ENCODE data around the gene CACNA2D4. TPM values are rescaled to one million over a fixed set of nuclear protein-coding genes. Genes with fewer than 3 reads are reported as not detected.

The CACNA2D4 gene
- total RNA-seq, 4 donors from 2014 or later, result 10.1 to 16.2 (median 11.4) TPM

DNA sequence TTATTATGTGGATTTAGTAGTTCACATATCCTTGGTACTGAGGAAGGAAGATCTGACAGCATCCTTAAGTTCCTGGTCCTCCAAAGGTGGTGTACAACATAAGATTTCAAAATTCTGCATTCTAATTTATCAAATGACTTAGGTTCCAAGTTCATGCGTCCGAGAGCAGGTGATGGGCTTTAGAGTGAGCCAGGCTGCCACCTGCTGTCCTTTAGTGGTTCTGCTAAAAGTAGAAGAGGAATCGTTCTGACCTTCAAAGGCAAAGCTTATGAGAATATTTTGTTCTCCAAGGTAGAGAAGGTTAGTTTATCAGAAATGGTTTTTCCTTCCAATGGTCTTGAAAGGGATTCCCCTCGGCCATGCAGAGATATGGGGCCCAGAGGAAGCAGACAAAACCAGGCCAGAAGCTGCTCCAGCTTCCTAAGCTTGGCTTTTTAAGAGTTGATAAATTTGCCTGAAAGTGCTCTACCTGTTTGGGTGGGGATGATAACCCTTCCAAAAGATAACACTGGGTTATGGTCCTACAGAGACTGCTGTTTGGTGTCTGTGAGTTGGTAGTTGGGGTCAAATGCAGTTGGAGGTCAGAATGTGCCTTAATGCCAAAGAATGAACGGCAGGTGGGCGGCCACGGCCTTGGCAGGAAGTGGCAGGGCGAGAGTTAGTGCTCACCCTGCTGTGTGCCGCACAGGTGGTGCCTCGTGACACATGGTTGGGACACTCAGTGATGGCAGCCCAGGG lies 127.2 kb downstream of the CACNA2D4 start:
- H3K27me3 ChIP-seq, result no peaks in the 10 kb centered on the region
- peaks cover 0 to 59% (median 15%) of the 10 kb centered on the region in 4 donors for H3K4me1 ChIP-seq
- peak; percentile 64 to 84 for DNase-seq (ENCODE audit: low spot score in 2 of 2)
- H3K27ac ChIP-seq, result peak overlapping the region; percentile 28 to 94 (median 37)
- no peak overlapping the region for H3K4me3 ChIP-seq
- 36 to 41% methylated on average over 10 of the region's 10 CpGs for WGBS, 2 donors
- H3K9me3 ChIP-seq, result no peaks in the 10 kb centered on the region
- peaks cover 0 to 20% (median 0%) of the 10 kb centered on the region in 3 donors for H3K36me3 ChIP-seq
- TF ChIP-seq, protein P1, sequence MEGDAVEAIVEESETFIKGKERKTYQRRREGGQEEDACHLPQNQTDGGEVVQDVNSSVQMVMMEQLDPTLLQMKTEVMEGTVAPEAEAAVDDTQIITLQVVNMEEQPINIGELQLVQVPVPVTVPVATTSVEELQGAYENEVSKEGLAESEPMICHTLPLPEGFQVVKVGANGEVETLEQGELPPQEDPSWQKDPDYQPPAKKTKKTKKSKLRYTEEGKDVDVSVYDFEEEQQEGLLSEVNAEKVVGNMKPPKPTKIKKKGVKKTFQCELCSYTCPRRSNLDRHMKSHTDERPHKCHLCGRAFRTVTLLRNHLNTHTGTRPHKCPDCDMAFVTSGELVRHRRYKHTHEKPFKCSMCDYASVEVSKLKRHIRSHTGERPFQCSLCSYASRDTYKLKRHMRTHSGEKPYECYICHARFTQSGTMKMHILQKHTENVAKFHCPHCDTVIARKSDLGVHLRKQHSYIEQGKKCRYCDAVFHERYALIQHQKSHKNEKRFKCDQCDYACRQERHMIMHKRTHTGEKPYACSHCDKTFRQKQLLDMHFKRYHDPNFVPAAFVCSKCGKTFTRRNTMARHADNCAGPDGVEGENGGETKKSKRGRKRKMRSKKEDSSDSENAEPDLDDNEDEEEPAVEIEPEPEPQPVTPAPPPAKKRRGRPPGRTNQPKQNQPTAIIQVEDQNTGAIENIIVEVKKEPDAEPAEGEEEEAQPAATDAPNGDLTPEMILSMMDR (IDR thresholded peaks at IDR 0.05), result peak; percentile 64 to 92 (median 76)
- TF ChIP-seq POLR2A (IDR thresholded peaks at IDR 0.05), result no peak
- TF ChIP-seq EP300 (IDR thresholded peaks at IDR 0.05), result peak in 1 of 2 donors; percentile 69

DNA sequence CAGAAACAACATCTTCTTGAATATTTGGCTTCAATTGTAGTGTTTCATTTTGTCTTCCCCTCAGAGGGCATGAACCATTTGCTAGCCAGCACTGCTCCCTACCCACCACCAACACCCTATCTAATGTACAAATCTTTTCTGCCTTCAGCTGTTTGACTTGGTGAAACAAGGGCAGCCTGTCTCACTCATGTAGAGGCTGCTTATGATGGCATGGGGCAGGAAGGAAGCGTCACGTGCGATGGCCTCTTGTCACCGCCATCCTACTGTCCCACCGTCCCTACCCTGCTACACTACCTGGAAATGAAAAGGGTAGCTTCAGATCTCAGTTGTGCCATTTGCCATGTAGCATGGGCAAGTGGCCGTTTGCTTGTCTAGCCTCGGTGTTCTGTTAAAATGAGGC lies 128.0 kb downstream of the CACNA2D4 start:
- no peak for DNase-seq (ENCODE audit: low spot score in 2 of 2)
- no peaks in the 10 kb centered on the region for H3K9me3 ChIP-seq
- H3K4me3 ChIP-seq, result no peak overlapping the region
- H3K27ac ChIP-seq, result peak overlapping the region; percentile 3 to 94 (median 37)
- WGBS, 2 donors, result 66 to 77% methylated on average over 7 of the region's 7 CpGs
- H3K36me3 ChIP-seq, result peaks cover 0 to 28% (median 0%) of the 10 kb centered on the region in 3 donors
- TF ChIP-seq, protein P1 (IDR thresholded peaks at IDR 0.05), result no peak
- TF ChIP-seq POLR2A (IDR thresholded peaks at IDR 0.05), result no peak
- no peak for TF ChIP-seq EP300 (IDR thresholded peaks at IDR 0.05)
- H3K27me3 ChIP-seq, result no peaks in the 10 kb centered on the region
- H3K4me1 ChIP-seq, result peaks cover 0 to 51% (median 10%) of the 10 kb centered on the region in 4 donors

DNA sequence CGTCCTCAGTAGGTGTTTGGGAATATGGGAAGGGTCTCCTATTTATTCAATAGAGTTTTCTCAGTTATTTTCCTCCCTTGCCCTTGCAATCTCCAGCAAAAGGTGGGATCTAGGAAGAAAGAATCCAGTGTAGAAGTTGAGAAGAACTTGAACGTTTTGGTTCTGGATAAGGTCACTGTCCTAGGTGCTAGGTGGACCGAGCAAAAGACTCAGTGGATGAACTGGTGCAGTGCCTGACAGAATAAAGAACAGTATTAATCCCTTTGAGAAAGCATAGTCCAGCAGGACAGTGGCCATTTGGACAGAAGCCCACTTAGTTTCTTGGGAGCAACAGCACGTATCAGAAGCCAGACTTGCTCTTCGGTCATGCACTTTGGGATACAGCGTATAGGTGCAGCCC lies 130.7 kb downstream of the CACNA2D4 start:
- Histone ChIP-seq H3K4me3 (no peak overlapping the region), H3K27ac (peak overlapping the region in 2 of 4 donors; percentile 59 to 71), H3K36me3 (peaks cover 0 to 32% (median 0%) of the 10 kb centered on the region in 3 donors), H3K4me1 (peaks cover 0 to 29% (median 2%) of the 10 kb centered on the region in 4 donors), H3K27me3 (no peaks in the 10 kb centered on the region), H3K9me3 (no peaks in the 10 kb centered on the region)
- no peak for DNase-seq (ENCODE audit: low spot score in 2 of 2)
- TF ChIP-seq EP300 (IDR thresholded peaks at IDR 0.05) (no peak), POLR2A (IDR thresholded peaks at IDR 0.05) (no peak)
- TF ChIP-seq, protein P1 (IDR thresholded peaks at IDR 0.05), result no peak
- WGBS, 2 donors, result 63 to 68% methylated on average over 6 of the region's 6 CpGs

DNA sequence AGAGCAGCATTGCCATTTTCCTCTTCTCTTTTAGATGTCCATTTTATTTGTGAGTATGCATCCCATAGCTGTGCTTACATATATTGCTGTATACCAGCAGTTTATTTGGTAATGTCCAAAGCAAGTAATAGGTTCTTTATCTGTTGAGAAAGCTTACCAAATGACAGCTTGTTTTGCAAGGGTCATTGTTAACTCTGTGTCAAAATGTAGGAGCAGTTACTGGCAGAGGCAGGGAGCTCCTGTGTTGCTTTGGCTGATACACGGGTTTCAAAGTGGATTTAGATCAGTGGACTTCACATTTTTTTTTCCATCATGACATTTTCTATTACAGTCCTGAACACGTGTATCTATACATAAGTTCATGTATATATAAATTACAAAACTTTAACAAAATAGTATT lies 136.2 kb downstream of the CACNA2D4 start:
- TF ChIP-seq POLR2A (IDR thresholded peaks at IDR 0.05) (no peak), EP300 (IDR thresholded peaks at IDR 0.05) (no peak)
- TF ChIP-seq, protein P1 (IDR thresholded peaks at IDR 0.05), result no peak
- DNase-seq (ENCODE audit: low spot score in 2 of 2), result no peak
- Histone ChIP-seq H3K27me3 (no peaks in the 10 kb centered on the region), H3K36me3 (peaks cover 0 to 22% (median 0%) of the 10 kb centered on the region in 3 donors), H3K27ac (peak overlapping the region in 3 of 4 donors; percentile 18 to 82 (median 77)), H3K4me3 (no peak overlapping the region), H3K9me3 (no peaks in the 10 kb centered on the region), H3K4me1 (peaks cover 0 to 52% (median 12%) of the 10 kb centered on the region in 4 donors)
- 45 to 46% methylated on average over 2 of the region's 2 CpGs for WGBS, 2 donors

DNA sequence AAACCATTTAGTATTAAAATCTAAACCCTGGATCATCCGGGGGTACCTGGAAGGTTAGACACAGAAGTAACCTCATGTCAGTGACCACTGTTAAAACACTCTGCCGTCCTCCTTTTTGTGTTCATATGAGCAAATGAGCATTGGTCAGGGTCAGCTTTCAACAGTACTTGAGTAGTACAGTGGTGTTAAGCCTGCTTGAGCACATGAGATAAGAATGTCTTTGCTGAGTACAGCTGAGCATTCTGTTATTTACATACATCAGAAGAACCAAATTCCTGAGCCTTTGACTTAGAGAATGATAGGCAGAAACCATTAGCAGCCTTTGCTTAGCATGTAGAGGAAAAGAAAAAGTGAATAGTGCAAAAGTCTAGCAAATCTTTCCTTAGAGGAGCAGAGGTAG lies 136.7 kb downstream of the CACNA2D4 start:
- H3K27me3 ChIP-seq, result no peaks in the 10 kb centered on the region
- peaks cover 0 to 56% (median 12%) of the 10 kb centered on the region in 4 donors for H3K4me1 ChIP-seq
- DNase-seq (ENCODE audit: low spot score in 2 of 2), result no peak
- WGBS, 2 donors, result 35 to 39% methylated on average over 2 of the region's 2 CpGs
- no peaks in the 10 kb centered on the region for H3K9me3 ChIP-seq
- no peak for TF ChIP-seq EP300 (IDR thresholded peaks at IDR 0.05)
- TF ChIP-seq POLR2A (IDR thresholded peaks at IDR 0.05), result no peak
- TF ChIP-seq, protein P1 (IDR thresholded peaks at IDR 0.05), result no peak
- no peak overlapping the region for H3K4me3 ChIP-seq
- peak overlapping the region in 3 of 4 donors; percentile 18 to 82 (median 77) for H3K27ac ChIP-seq
- peaks cover 0 to 17% (median 0%) of the 10 kb centered on the region in 3 donors for H3K36me3 ChIP-seq
